ENCODE measurements around the gene SLC2A5. TPM values are rescaled to one million over a fixed set of nuclear protein-coding genes. Genes with fewer than 3 reads are reported as not detected.

Gene SLC2A5
- total and polyA plus RNA-seq, 7 donors, result 1.4 to 9.1 (median 4.9) TPM

GRCh38 chr1:9039761-9040658, 29.4 kb downstream of the SLC2A5 start:
- H3K9me3 ChIP-seq, result peaks cover 0 to 6% (median 2%) of the 10 kb centered on the region in 4 donors
- intact Hi-C loops (cut with DNase I), result no loop called here
- peaks cover 0 to 6% (median 0%) of the 10 kb centered on the region in 4 donors for H3K4me1 ChIP-seq

GRCh38 chr1:9038881-9039760, 30.3 kb downstream of the SLC2A5 start:
- peaks cover 0 to 6% (median 2%) of the 10 kb centered on the region in 4 donors for H3K9me3 ChIP-seq
- H3K4me3 ChIP-seq, result no peak overlapping the region
- no peak for DNase-seq
- no peak overlapping the region for H3K27ac ChIP-seq
- WGBS, 2 donors, result 70 to 83% methylated on average over 62 of the region's 62 CpGs
- TF ChIP-seq EP300 (IDR thresholded peaks at IDR 0.05), result no peak
- TF ChIP-seq CTCF (IDR thresholded peaks at IDR 0.05), result no peak
- TF ChIP-seq POLR2AphosphoS5 (IDR thresholded peaks at IDR 0.05), result no peak
- TF ChIP-seq POLR2A (IDR thresholded peaks at IDR 0.05), result no peak
- intact Hi-C loops (cut with DNase I), result no loop called here
- no peaks in the 10 kb centered on the region for H3K27me3 ChIP-seq
- no peaks in the 10 kb centered on the region for H3K36me3 ChIP-seq
- peaks cover 0 to 6% (median 0%) of the 10 kb centered on the region in 4 donors for H3K4me1 ChIP-seq

More at GRCh38 chr1:9039761-9040658, 29.4 kb downstream of the SLC2A5 start:
- 87 to 88% methylated on average over 55 of the region's 55 CpGs for WGBS, 2 donors
- no peak for DNase-seq
- H3K27me3 ChIP-seq, result no peaks in the 10 kb centered on the region
- no peaks in the 10 kb centered on the region for H3K36me3 ChIP-seq
- H3K4me3 ChIP-seq, result no peak overlapping the region
- no peak for TF ChIP-seq CTCF (IDR thresholded peaks at IDR 0.05)
- no peak for TF ChIP-seq POLR2A (IDR thresholded peaks at IDR 0.05)
- no peak overlapping the region for H3K27ac ChIP-seq

GRCh38 chr1:9038338-9038650, 31.1 kb downstream of the SLC2A5 start:
- intact Hi-C loops (cut with DNase I), result no loop called here
- Histone ChIP-seq H3K4me3 (no peak overlapping the region), H3K27ac (no peak overlapping the region), H3K27me3 (no peaks in the 10 kb centered on the region), H3K9me3 (peaks cover 0 to 6% (median 2%) of the 10 kb centered on the region in 4 donors), H3K36me3 (no peaks in the 10 kb centered on the region), H3K4me1 (peaks cover 0 to 6% (median 0%) of the 10 kb centered on the region in 4 donors)
- 85 to 91% methylated on average over 8 of the region's 8 CpGs for WGBS, 2 donors
- no peak for DNase-seq
- no peak for TF ChIP-seq EP300 (IDR thresholded peaks at IDR 0.05)
- TF ChIP-seq POLR2AphosphoS5 (IDR thresholded peaks at IDR 0.05), result no peak
- TF ChIP-seq POLR2A (IDR thresholded peaks at IDR 0.05), result no peak
- no peak for TF ChIP-seq CTCF (IDR thresholded peaks at IDR 0.05)

- Histone ChIP-seq H3K4me1 (peaks cover 0 to 6% (median 0%) of the 10 kb centered on the region in 4 donors), H3K36me3 (no peaks in the 10 kb centered on the region), H3K4me3 (no peak overlapping the region), H3K9me3 (peaks cover 0 to 6% (median 2%) of the 10 kb centered on the region in 4 donors), H3K27me3 (no peaks in the 10 kb centered on the region), H3K27ac (no peak overlapping the region)
- whole genome bisulfite sequencing, 2 donors, result 87 to 89% methylated on average over 28 of the region's 28 CpGs
- intact Hi-C loops (cut with DNase I), result no loop called here
- TF ChIP-seq EP300 (IDR thresholded peaks at IDR 0.05) (no peak), POLR2AphosphoS5 (IDR thresholded peaks at IDR 0.05) (no peak)
- DNase-seq, result no peak
Observed at GRCh38 chr1:9037476-9038337, 31.7 kb downstream of the SLC2A5 start.

Data from sigmoid colon (tissue), 7 donors.